ENCODE results near the gene PCNX2. TPM values are rescaled to one million over a fixed set of nuclear protein-coding genes. Genes with fewer than 3 reads are reported as not detected.

Gene PCNX2
- total and polyA plus RNA-seq, 2 of the 13 experiments (the other 11 are each of a cell fraction or from before 2014, with no cell fraction given) = 0.11 to 0.42 TPM

GRCh38 chr1:232980355-232980978, 315.1 kb downstream of the PCNX2 start:
- ATAC-seq = no peak
- Histone ChIP-seq H3K27me3 (ENCODE audit: control insufficient read depth in 1 of 2, insufficient read depth in 2 of 2, low read length in 2 of 2) (no peaks in the 10 kb centered on the region), H2AFZ (ENCODE audit: low read length) (no peak overlapping the region), H3K36me3 (replicated peaks in 1 of 2; ENCODE audit: control insufficient read depth in 1 of 2, insufficient read depth in 2 of 2, low read length in 2 of 2) (peaks cover 8 to 25% of the 10 kb centered on the region in 2 experiments; a peak in 3 of 5 replicates), H3K4me1 (ENCODE audit: insufficient read depth, low read length) (no peaks in the 10 kb centered on the region), H3K9me3 (ENCODE audit: low read length) (no peaks in the 10 kb centered on the region), H3K79me2 (ENCODE audit: insufficient read depth, low read length) (no peaks in the 10 kb centered on the region), H3K4me2 (ENCODE audit: low read depth, low read length) (no peak overlapping the region), H3K4me3 (replicated peaks in 1 of 3; ENCODE audit: insufficient read depth in 1 of 3, low read depth in 2 of 3, low read length in 3 of 3) (no peak overlapping the region), H4K20me1 (ENCODE audit: insufficient read depth, low read length) (no peaks in the 10 kb centered on the region), H3K27ac (ENCODE audit: extremely low read length, insufficient read depth, low read length) (no peak overlapping the region), H3K9ac (ENCODE audit: insufficient read depth, low read depth, low read length) (no peak overlapping the region)
- TF ChIP-seq ZSCAN31 (CRISPR knock-in tag; IDR thresholded peaks at IDR 0.05; ENCODE audit: low read depth) (no peak), ZNF703 (CRISPR knock-in tag; IDR thresholded peaks at IDR 0.05; ENCODE audit: borderline replicate concordance) (no peak), ADNP (CRISPR knock-in tag; IDR thresholded peaks at IDR 0.05) (no peak), ATAD3A (CRISPR knock-in tag; IDR thresholded peaks at IDR 0.05) (no peak), ZBTB8A (CRISPR knock-in tag; IDR thresholded peaks at IDR 0.05; ENCODE audit: borderline replicate concordance, low read depth) (no peak), RFXAP (CRISPR knock-in tag; IDR thresholded peaks at IDR 0.05; ENCODE audit: borderline replicate concordance) (no peak), SMARCE1 (IDR thresholded peaks at IDR 0.05; ENCODE audit: borderline replicate concordance) (no peak), ZC3H4 (CRISPR knock-in tag; IDR thresholded peaks at IDR 0.05; ENCODE audit: borderline replicate concordance) (no peak), ASH2L (IDR thresholded peaks at IDR 0.05; ENCODE audit: insufficient read length, low read depth, low read length) (no peak), ZNF652 (CRISPR knock-in tag; IDR thresholded peaks at IDR 0.05; ENCODE audit: borderline replicate concordance, low read depth) (no peak), ZNF713 (CRISPR knock-in tag; IDR thresholded peaks at IDR 0.05) (no peak), CBX5 (CRISPR knock-in tag; IDR thresholded peaks at IDR 0.05; ENCODE audit: borderline replicate concordance) (no peak), TEAD2 (CRISPR knock-in tag; IDR thresholded peaks at IDR 0.05) (no peak), CC2D1A (CRISPR knock-in tag; IDR thresholded peaks at IDR 0.05) (no peak), ZFP36 (IDR thresholded peaks at IDR 0.05; ENCODE audit: borderline replicate concordance, low read depth, low read length, partially characterized antibody) (no peak), ZNF746 (CRISPR knock-in tag; IDR thresholded peaks at IDR 0.05) (no peak), TIGD3 (CRISPR knock-in tag; IDR thresholded peaks at IDR 0.05; ENCODE audit: borderline replicate concordance) (no peak)
- TF ChIP-seq, protein P1, sequence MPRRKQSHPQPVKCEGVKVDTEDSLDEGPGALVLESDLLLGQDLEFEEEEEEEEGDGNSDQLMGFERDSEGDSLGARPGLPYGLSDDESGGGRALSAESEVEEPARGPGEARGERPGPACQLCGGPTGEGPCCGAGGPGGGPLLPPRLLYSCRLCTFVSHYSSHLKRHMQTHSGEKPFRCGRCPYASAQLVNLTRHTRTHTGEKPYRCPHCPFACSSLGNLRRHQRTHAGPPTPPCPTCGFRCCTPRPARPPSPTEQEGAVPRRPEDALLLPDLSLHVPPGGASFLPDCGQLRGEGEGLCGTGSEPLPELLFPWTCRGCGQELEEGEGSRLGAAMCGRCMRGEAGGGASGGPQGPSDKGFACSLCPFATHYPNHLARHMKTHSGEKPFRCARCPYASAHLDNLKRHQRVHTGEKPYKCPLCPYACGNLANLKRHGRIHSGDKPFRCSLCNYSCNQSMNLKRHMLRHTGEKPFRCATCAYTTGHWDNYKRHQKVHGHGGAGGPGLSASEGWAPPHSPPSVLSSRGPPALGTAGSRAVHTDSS (CRISPR knock-in tag; conservative IDR thresholded peaks at IDR 0.05) = no peak
- BruUV-seq (replicated peaks) = no TSS peak
- in situ Hi-C loops (cut with HindIII; ENCODE audit: extremely low pct_ligation_motif_present, low pct_unique_long_range_greater_than_20kb) = no loop called here
- ChIA-PET POLR2A (no interaction called here), CTCF (ENCODE audit: low intra/inter-chr PET ratio, low total read pairs) (no interaction called here)
- DNase-seq (ENCODE audit: low spot score) = no peak
- no peak for FAIRE-seq
- WGBS (ENCODE audit: low lambda C conversion rate) = 85% methylated on average over 11 of the region's 13 CpGs
- intact Hi-C loops (cut with micrococcal nuclease; ENCODE audit: unreplicated experiment) = no loop called here
